GM12864 (cell line): ENCODE results near the gene ATF6.
A peak's percentile ranks its signal among the peaks of the same experiment; 100 is the strongest.

Source experiments
- DNase-seq: peaks from one replicate; pipeline ENCODE4 v3.0.0-alpha.2; 2011; ENCODE audit warnings: low read depth
- H3K4me3 ChIP-seq: 2 replicates; pipeline ENCODE4 v1.5.1; 2011; ENCODE audit warnings: mild to moderate bottlenecking, low read depth, low read length, control low read depth
- CTCF ChIP-seq: IDR thresholded peaks from 2 replicates; pipeline ENCODE4 v1.5.1; 2011; ENCODE audit warnings: low read depth, mild to moderate bottlenecking, moderate library complexity, low read length, control low read depth, inconsistent platforms; ENCODE audit errors: missing control alignments

ATF6 gene

GRCh38 chr1:161736335-161736969 lies 29.7 kb upstream of the ATF6 start:
- no peak overlapping the region for H3K4me3 ChIP-seq
- no peak for TF ChIP-seq CTCF
- no peak for DNase-seq

GRCh38 chr1:161737625-161738024 lies 28.5 kb upstream of the ATF6 start:
- no peak overlapping the region for H3K4me3 ChIP-seq
- no peak for DNase-seq
- TF ChIP-seq CTCF: no peak

- peak; percentile 85 for DNase-seq
- peak; percentile 65 for TF ChIP-seq CTCF
- H3K4me3 ChIP-seq: no peak overlapping the region
Measured at GRCh38 chr1:161738627-161739287, 27.4 kb upstream of the ATF6 start.

DNA sequence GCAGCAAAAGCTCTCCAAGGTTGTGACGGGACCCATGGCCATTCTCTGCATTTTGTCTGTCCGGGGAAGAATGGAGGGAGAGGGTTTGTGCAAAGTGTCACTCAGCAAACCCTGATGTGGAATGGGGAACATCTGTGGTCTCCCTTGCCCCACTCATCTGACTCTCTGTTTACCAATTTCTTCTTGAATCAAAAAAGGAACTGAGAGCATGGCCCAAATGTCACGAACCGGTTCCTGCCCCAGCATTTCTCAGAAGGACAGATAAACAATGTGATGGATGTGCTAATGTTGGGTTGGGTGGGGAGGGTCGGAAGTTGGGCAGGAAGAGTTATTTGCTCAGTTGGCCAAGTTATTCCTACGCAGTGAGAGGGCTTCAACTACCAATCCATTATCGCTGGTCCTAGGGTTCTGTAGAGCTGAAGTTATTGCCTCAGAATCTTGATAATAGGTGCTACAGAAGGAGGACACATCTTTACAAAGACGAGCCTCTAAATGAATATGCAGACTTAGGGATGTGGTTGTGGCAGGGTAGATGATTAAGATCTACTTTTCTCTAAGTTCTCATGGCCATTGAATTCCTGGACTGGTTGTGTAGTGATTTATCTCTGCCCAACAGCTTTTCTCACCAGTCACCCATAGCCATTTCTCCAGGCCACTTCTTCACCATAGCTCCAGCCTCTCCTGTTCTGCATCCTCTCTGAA lies 26.1 kb upstream of the ATF6 start:
- H3K4me3 ChIP-seq: no peak overlapping the region
- TF ChIP-seq CTCF: no peak
- peak; percentile 82 for DNase-seq

DNA sequence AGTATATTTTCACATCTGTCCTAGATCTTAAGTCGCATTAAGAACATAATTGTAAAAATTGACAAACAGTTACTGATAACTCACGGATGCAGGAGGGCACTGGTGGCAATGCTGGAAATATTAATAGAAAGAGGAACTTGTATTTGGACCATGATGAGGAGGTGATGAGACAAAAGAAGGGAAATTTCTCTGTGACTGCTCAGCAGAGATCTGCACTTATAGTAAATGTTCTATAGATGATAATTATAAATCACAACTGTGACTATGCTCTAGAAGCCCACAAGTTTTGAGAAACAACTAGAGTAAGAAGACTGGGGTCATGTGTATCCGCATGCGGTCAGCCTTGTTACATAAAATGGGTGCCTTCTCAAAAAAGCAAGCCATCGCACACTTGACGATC lies 25.2 kb upstream of the ATF6 start:
- DNase-seq: no peak
- H3K4me3 ChIP-seq: no peak overlapping the region
- no peak for TF ChIP-seq CTCF

GRCh38 chr1:161743231-161743630 lies 22.9 kb upstream of the ATF6 start:
- H3K4me3 ChIP-seq: no peak overlapping the region
- TF ChIP-seq CTCF: no peak
- DNase-seq: no peak

- peak overlapping the region; percentile 23 for H3K4me3 ChIP-seq
- no peak for TF ChIP-seq CTCF
Measured at GRCh38 chr1:161747801-161748200, 18.3 kb upstream of the ATF6 start.

More at GRCh38 chr1:161747801-161748200, 18.3 kb upstream of the ATF6 start:
- no peak for DNase-seq
